GM12878 (cell line): ENCODE measurements around the gene UTP25. TPM values are rescaled to one million over a fixed set of nuclear protein-coding genes. Genes with fewer than 3 reads are reported as not detected.

Source experiments
- ATAC-seq: fragments of 200-7000 bp; cut with Tn5 transposase; 3 replicates; pipeline ENCODE4 v1.9.1; 2020; ENCODE audit warnings: mild to moderate bottlenecking, moderate library complexity
- BruUV-seq: library from RNA; stranded (reverse); fragments of 400-500 nt; replicated peaks from 2 replicates; lab custom pipeline; 2021; lab: Mats Ljungman, UMichigan
- CTCF ChIA-PET: fragments of 300-600 bp; sonication (Branson Sonifier 250); formaldehyde crosslinking; extraction: SDS; loops from one replicate; lab custom pipeline; 2021; ENCODE audit warnings: inconsistent platforms; lab: Yijun Ruan, JAX
- POLR2A ChIA-PET: fragments of 350-600 bp; formaldehyde crosslinking; extraction: SDS; loops from one replicate; lab custom pipeline; 2021; ENCODE audit warnings: inconsistent platforms; lab: Charles Lee
- RAD21 ChIA-PET: fragments of 300-600 bp; sonication (Branson Sonifier 250); formaldehyde crosslinking; loops from one replicate; lab custom pipeline; 2023; ENCODE audit warnings: antibody characterized with exemption; ENCODE audit not compliant: unreplicated experiment; lab: Charles Lee
- SMC1A ChIA-PET: fragments of 300-600 bp; sonication (Branson Sonifier 250); formaldehyde crosslinking; loops from one replicate; lab custom pipeline; 2023; ENCODE audit not compliant: unreplicated experiment, uncharacterized antibody; lab: Charles Lee
- DNase-seq: peaks from one replicate; pipeline ENCODE4 v3.0.0-alpha.2; 2011; ENCODE audit warnings: low read depth, low spot score
- FAIRE-seq: peaks from 3 replicates; lab custom pipeline; 2011; peaks lifted over from hg19 to GRCh38; lab: Jason Lieb, UNC
- H2AFZ ChIP-seq: 2 replicates; pipeline ENCODE4 v1.6.0; 2011; ENCODE audit warnings: low read depth, low read length, control low read depth; ENCODE audit not compliant: control insufficient read depth
- H3K27ac ChIP-seq: 2 replicates; pipeline ENCODE4 v1.5.1; 2011; ENCODE audit warnings: control low read depth; ENCODE audit not compliant: control insufficient read depth, insufficient read depth
- H3K27me3 ChIP-seq, 2 experiments: replicated peaks in 1 of 2; 2 replicates each; pipeline versions ENCODE4 v1.6.0 to v1.6.1; 2011; ENCODE audit warnings: low read length in 1 of 2; ENCODE audit not compliant: control insufficient read depth in 2 of 2, insufficient read depth in 2 of 2
- H3K36me3 ChIP-seq, 2 experiments: 2 replicates each; pipeline ENCODE4 v1.5.1; 2011; ENCODE audit warnings: low read length in 1 of 2; ENCODE audit not compliant: control insufficient read depth in 2 of 2, insufficient read depth in 2 of 2
- H3K4me1 ChIP-seq: 2 replicates; pipeline ENCODE4 v1.6.1; 2011; ENCODE audit warnings: mild to moderate bottlenecking, low read length, moderate library complexity, mixed read lengths; ENCODE audit not compliant: control insufficient read depth, insufficient read depth
- H3K4me2 ChIP-seq: 2 replicates; pipeline ENCODE4 v1.6.0; 2011; ENCODE audit warnings: control low read depth; ENCODE audit not compliant: control insufficient read depth, insufficient read depth
- H3K4me3 ChIP-seq: fragments of 200-600 bp; sonication (generic); 2 replicates; pipeline ENCODE4 v1.5.1; 2016
- H3K79me2 ChIP-seq: 2 replicates; pipeline ENCODE4 v1.6.0; 2011; ENCODE audit warnings: low read length; ENCODE audit not compliant: control insufficient read depth, insufficient read depth
- H3K9ac ChIP-seq: 2 replicates; pipeline ENCODE4 v1.8.0; 2011; ENCODE audit warnings: low read length, control low read depth, mixed read lengths; ENCODE audit not compliant: control insufficient read depth, insufficient read depth
- H3K9me3 ChIP-seq: replicated peaks from 3 replicates; pipeline ENCODE4 v1.5.1; 2011; ENCODE audit warnings: mild to moderate bottlenecking, low read length; ENCODE audit not compliant: control insufficient read depth, insufficient read depth
- H4K20me1 ChIP-seq: 2 replicates; pipeline ENCODE4 v1.6.0; 2011; ENCODE audit not compliant: control insufficient read depth, insufficient read depth
- CUX1 ChIP-seq: IDR thresholded peaks from 2 replicates; pipeline ENCODE4 v1.6.1; 2012; ENCODE audit warnings: improper control_type of control experiment, low read depth, low read length; ENCODE audit not compliant: insufficient replicate concordance
- EZH2 ChIP-seq: IDR thresholded peaks from 2 replicates; pipeline ENCODE4 v1.6.1; 2012; ENCODE audit warnings: low read depth, mild to moderate bottlenecking, control low read depth, inconsistent platforms, low read length, borderline replicate concordance; ENCODE audit not compliant: control insufficient read depth
- MYB ChIP-seq: fragments of 150-350 bp; IDR thresholded peaks from 2 replicates; pipeline ENCODE4 v1.6.1; 2014; ENCODE audit warnings: mild to moderate bottlenecking, low read depth, low read length, borderline replicate concordance
- RFX5 ChIP-seq: IDR thresholded peaks from 2 replicates; pipeline ENCODE4 v1.6.1; 2011; ENCODE audit warnings: low read depth, low read length, improper control_type of control experiment
- SMAD5 ChIP-seq: IDR thresholded peaks from 2 replicates; pipeline ENCODE4 v1.6.1; 2016; ENCODE audit warnings: antibody characterized with exemption, low read depth
- WGBS: methylation state at CpG from one replicate; pipeline ENCODE4 v1.1.6; 2016; ENCODE audit warnings: low lambda C conversion rate; ENCODE audit not compliant: insufficient replicate concordance, insufficient coverage; ENCODE audit errors: missing lambda C conversion rate; 5-methylcytosine and 5-hydroxymethylcytosine counted together
- in situ Hi-C: fragments of 300-500 bp; cut with MboI; formaldehyde crosslinking; loops from 9 replicates; pipeline ENCODE4 v1.14.3; 2018; ENCODE audit warnings: mixed read lengths
- intact Hi-C: fragments of 100-400 bp; cut with micrococcal nuclease; formaldehyde crosslinking; loops from one replicate; pipeline ENCODE4 v1.14.2; 2022; ENCODE audit not compliant: unreplicated experiment
- polyA plus RNA-seq, 11 experiments: library from polyadenylated mRNA; depleted of rRNA in 4 of 11; unstranded in 6 of 11; stranded (reverse) in 5 of 11; fragments of >200 nt; fragmentation: Nextera tagmentation in 4 of 11; fragmentation: Illumina TruSeq in 1 of 11; extraction: Ambion mirVana in 4 of 11; extraction: Trizol in 1 of 11; gene quantifications; 1 replicate in 1 of 11; 2 replicates in 10 of 11; pipeline versions ENCODE4 v1.2.1 to v1.2.3, GENCODE V29; 2011 to 2016; ENCODE audit warnings: inconsistent platforms in 2 of 11, missing spikeins in 2 of 11, low read depth in 1 of 11
- total RNA-seq, 4 experiments: library from RNA; depleted of rRNA in 3 of 4; stranded (reverse); fragments of >200 nt in 3 of 4; fragmentation: Illumina TruSeq in 1 of 4; extraction: Trizol in 1 of 4; gene quantifications; 2 replicates each; pipeline versions ENCODE4 v1.2.1 to v1.2.3, GENCODE V29; 2013 to 2021
- TF ChIP-seq, protein P1 (sequence below): fragments of 450-650 bp; IDR thresholded peaks from 2 replicates; pipeline ENCODE4 v1.6.1; 2017; ENCODE audit warnings: mild to moderate bottlenecking, moderate library complexity
- TF ChIP-seq, protein P2 (sequence below): IDR thresholded peaks from 2 replicates; pipeline ENCODE4 v1.6.1; 2011; ENCODE audit warnings: low read depth, low read length, improper control_type of control experiment, borderline replicate concordance
- TF ChIP-seq, protein P3 (sequence below): fragments of 150-350 bp; IDR thresholded peaks from 2 replicates; pipeline ENCODE4 v1.6.1; 2016; ENCODE audit warnings: low read depth, low read length

Gene UTP25
- total and polyA plus RNA-seq, 10 of the 15 experiments (the other 5 are each of a cell fraction or from before 2014, with no cell fraction given), result 3.0 to 13.3 (median 8.5) TPM

- Histone ChIP-seq H3K36me3 (no peaks in the 10 kb centered on the region), H3K9me3 (no peaks in the 10 kb centered on the region), H3K4me1 (no peaks in the 10 kb centered on the region), H3K4me2 (no peak overlapping the region), H2AFZ (no peak overlapping the region), H3K79me2 (no peaks in the 10 kb centered on the region), H3K27ac (no peak overlapping the region), H3K4me3 (no peak overlapping the region), H4K20me1 (no peaks in the 10 kb centered on the region), H3K9ac (no peak overlapping the region), H3K27me3 (no peaks in the 10 kb centered on the region)
- 13% methylated on average over 3 of the region's 3 CpGs for WGBS
- ATAC-seq, result no peak
- FAIRE-seq, result no peak
- POLR2A ChIA-PET, result no interaction called here
- no peak for DNase-seq
- RAD21 ChIA-PET, result no interaction called here
- CTCF ChIA-PET, result interaction anchor here (1.2 kb wide), 1 partner anchor 12 kb away, joined by 5 read pairs; no protein-coding TSS in a partner anchor
- intact Hi-C loops (no loop called here), in situ Hi-C loops (no loop called here)
- no TSS peak for BruUV-seq
- SMC1A ChIA-PET, result no interaction called here
- TF ChIP-seq EZH2 (no peak), CUX1 (no peak), RFX5 (no peak), SMAD5 (no peak), MYB (no peak)
- TF ChIP-seq, protein P1, sequence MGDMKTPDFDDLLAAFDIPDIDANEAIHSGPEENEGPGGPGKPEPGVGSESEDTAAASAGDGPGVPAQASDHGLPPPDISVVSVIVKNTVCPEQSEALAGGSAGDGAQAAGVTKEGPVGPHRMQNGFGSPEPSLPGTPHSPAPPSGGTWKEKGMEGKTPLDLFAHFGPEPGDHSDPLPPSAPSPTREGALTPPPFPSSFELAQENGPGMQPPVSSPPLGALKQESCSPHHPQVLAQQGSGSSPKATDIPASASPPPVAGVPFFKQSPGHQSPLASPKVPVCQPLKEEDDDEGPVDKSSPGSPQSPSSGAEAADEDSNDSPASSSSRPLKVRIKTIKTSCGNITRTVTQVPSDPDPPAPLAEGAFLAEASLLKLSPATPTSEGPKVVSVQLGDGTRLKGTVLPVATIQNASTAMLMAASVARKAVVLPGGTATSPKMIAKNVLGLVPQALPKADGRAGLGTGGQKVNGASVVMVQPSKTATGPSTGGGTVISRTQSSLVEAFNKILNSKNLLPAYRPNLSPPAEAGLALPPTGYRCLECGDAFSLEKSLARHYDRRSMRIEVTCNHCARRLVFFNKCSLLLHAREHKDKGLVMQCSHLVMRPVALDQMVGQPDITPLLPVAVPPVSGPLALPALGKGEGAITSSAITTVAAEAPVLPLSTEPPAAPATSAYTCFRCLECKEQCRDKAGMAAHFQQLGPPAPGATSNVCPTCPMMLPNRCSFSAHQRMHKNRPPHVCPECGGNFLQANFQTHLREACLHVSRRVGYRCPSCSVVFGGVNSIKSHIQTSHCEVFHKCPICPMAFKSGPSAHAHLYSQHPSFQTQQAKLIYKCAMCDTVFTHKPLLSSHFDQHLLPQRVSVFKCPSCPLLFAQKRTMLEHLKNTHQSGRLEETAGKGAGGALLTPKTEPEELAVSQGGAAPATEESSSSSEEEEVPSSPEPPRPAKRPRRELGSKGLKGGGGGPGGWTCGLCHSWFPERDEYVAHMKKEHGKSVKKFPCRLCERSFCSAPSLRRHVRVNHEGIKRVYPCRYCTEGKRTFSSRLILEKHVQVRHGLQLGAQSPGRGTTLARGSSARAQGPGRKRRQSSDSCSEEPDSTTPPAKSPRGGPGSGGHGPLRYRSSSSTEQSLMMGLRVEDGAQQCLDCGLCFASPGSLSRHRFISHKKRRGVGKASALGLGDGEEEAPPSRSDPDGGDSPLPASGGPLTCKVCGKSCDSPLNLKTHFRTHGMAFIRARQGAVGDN, result no peak
- TF ChIP-seq, protein P2, sequence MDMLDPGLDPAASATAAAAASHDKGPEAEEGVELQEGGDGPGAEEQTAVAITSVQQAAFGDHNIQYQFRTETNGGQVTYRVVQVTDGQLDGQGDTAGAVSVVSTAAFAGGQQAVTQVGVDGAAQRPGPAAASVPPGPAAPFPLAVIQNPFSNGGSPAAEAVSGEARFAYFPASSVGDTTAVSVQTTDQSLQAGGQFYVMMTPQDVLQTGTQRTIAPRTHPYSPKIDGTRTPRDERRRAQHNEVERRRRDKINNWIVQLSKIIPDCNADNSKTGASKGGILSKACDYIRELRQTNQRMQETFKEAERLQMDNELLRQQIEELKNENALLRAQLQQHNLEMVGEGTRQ, result no peak
- TF ChIP-seq, protein P3, sequence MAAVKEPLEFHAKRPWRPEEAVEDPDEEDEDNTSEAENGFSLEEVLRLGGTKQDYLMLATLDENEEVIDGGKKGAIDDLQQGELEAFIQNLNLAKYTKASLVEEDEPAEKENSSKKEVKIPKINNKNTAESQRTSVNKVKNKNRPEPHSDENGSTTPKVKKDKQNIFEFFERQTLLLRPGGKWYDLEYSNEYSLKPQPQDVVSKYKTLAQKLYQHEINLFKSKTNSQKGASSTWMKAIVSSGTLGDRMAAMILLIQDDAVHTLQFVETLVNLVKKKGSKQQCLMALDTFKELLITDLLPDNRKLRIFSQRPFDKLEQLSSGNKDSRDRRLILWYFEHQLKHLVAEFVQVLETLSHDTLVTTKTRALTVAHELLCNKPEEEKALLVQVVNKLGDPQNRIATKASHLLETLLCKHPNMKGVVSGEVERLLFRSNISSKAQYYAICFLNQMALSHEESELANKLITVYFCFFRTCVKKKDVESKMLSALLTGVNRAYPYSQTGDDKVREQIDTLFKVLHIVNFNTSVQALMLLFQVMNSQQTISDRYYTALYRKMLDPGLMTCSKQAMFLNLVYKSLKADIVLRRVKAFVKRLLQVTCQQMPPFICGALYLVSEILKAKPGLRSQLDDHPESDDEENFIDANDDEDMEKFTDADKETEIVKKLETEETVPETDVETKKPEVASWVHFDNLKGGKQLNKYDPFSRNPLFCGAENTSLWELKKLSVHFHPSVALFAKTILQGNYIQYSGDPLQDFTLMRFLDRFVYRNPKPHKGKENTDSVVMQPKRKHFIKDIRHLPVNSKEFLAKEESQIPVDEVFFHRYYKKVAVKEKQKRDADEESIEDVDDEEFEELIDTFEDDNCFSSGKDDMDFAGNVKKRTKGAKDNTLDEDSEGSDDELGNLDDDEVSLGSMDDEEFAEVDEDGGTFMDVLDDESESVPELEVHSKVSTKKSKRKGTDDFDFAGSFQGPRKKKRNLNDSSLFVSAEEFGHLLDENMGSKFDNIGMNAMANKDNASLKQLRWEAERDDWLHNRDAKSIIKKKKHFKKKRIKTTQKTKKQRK, result no peak
Observed at GRCh38 chr1:209873067-209873799, 45.5 kb downstream of the UTP25 start.
